GM18505 (cell line): ENCODE data around the gene APC2.

Experiments
- ATAC-seq: cut with Tn5 transposase; IDR thresholded peaks from one replicate; pipeline ENCODE4 v1.9.1; 2021; ENCODE audit not compliant: unreplicated experiment
- POLR2A ChIP-seq: IDR thresholded peaks from 4 replicates; pipeline ENCODE4 v1.6.1; 2011; ENCODE audit warnings: borderline replicate concordance; ENCODE audit not compliant: insufficient read depth, insufficient read length; ENCODE audit errors: extremely low read depth

The APC2 gene

DNA sequence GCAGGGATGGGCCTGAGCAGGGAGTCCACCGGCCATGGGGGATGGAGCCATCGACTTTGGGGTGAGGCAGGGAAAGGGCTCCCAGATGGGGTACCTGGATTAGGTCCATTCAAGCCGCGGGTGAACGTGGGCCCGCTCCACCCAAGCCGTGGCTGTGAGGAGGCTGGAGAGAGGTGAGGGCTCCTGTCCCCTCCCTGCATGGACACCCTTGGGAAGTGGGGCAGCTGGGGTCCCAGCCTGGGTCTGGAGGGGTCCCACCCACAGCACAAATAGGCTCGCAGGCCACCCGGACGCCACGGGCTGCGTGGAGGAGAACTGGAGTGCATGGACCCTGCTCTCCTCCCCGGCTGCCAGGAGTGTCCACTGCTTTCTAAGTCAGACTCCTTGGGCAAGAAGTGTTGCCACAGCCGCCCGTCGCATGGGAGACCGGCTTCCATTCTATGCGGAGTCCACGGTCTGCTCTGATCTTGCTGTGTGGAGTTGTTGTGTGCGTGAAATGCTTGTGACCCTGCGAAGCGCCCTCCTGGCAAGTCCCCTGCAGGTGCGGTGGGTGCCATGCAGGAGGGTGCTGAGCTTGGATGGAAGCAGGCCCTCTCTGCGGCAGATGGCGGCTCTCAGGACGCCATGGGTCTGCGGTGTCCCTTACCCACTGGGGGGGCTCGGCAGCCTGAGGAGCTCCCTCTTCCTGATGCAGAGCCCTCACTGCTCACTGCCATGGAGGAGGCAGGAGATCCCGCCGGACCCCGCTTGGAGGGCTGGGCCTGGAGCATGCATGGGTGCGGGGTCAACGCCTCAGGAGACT is 40.5 kb upstream of the APC2 start:
- no peak for TF ChIP-seq POLR2A
- ATAC-seq = no peak

DNA sequence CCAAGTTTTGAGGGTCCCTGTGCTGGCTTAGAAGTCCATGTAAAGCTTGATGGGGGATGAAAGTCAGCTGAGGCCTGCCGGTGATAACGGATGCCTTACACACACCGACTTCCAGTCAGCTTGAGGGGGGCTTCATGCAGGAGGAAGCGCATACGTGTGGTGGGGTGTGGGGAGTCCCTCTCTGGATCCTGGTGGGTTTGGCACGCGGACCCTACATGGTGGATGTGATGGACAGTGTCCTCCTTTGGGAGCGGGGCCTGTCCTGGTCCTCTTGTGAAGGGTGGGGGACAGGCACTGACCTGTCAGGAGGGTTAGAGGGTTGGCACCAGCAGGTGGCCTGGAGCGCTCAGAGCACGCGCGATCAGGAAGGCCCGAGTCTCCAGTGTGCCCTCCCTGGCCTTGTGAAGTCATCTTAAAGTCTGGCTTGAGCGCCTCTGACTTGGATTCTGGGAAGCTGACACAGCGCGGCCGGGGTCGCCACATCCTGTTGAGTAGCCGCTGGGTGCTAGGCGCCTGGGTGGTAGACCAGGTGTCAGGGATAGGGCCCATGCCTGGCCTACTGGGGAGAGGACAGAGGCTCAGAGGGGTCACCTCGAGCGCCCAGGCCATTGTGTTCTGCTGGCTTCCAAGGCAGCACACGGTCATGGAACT is 39.7 kb upstream of the APC2 start:
- ATAC-seq = no peak
- TF ChIP-seq POLR2A = no peak

DNA sequence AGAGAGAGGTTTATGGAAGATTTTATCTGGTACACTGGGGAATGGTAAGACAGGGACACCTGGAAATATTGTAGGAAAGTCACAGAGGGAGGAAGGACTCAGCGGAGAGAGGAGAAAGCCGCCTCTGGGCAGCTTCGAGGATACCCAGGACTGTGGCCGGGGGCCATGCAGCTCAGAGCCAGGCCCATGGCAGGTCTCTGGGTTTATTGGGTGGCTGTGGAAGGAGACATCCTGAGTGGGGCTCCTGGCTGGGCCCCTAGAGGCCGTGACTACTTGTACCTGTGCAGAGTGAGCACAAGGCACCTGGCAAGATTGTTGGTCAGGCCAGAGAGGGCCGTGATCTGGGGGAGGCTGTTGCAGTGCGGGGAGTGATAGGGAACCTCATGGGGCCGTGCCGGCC is 39.1 kb upstream of the APC2 start:
- no peak for TF ChIP-seq POLR2A
- no peak for ATAC-seq

DNA sequence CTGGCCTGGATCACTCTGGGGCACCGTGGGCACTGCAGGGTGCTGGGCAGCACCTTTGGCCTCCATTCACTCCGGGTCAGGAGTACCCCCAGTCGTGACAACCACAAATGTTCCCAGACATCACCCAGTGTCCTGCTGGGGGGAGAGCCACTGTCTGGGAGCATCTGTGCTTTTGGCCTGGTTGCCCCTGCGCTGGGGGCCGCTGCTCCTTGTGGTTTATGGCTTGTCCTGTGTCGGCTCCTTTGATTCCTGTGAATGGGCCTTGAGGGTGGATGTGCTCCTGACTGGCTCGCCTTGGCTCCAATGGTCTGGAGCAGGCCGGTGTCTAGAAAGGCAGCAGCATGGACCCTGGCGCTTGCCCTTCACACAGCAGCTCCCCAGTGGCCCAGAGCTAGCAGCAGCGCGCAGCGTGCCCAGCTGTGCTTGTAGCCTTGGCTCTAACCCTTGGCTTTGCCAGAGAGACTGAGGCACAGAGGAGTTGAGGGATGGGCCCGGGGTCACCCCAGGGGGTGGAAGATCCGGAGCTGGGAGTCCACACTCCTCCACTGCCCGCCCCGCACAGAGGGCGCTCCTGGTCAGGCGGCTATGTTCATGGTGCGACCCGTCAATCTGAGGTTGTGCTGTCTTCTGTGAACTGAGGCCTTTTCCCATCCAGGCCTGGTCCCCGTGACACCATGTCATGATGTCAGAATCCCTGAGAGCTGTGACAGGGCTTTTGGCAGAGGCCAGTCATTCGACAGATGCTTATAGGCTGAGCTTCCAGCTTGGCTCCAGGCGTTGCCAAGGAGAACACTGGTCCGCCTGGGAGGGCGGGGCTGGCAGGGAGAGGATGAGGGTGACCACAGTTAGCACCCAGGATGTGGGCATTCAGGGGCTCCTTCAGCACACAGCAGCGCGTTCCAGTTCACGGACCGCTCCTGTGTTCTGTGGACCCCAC is 38.4 kb upstream of the APC2 start:
- TF ChIP-seq POLR2A = no peak
- no peak for ATAC-seq

DNA sequence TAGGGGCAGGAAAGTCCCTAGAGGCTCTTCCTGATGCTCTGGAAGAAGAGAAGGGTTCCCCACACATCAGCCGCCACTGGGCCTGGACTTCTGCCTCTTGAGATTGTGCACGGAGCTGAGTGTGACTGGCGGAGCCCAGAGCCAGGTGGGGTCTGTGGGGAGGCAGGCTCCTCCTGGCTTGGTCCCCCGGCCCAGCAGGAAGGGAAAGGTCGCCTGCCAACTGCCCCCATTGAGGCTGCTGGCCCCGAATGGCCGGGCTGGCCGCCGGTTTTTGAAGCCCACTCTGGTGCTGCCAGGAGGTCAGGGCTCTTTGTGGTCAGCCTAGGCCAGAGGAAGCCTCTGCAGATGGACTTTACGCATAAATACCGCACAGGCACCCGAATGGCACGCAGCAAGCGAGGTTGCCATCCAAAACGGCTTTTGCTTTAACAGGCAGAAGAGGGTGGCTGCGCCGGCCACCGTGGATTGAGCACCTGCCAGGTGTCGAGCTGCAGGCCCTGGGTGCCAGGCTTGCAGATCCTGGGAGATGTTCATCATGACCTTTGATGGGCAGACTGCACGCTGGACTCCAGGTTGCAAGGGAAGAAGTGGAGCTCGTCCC is 37.5 kb upstream of the APC2 start:
- no peak for ATAC-seq
- TF ChIP-seq POLR2A = no peak

DNA sequence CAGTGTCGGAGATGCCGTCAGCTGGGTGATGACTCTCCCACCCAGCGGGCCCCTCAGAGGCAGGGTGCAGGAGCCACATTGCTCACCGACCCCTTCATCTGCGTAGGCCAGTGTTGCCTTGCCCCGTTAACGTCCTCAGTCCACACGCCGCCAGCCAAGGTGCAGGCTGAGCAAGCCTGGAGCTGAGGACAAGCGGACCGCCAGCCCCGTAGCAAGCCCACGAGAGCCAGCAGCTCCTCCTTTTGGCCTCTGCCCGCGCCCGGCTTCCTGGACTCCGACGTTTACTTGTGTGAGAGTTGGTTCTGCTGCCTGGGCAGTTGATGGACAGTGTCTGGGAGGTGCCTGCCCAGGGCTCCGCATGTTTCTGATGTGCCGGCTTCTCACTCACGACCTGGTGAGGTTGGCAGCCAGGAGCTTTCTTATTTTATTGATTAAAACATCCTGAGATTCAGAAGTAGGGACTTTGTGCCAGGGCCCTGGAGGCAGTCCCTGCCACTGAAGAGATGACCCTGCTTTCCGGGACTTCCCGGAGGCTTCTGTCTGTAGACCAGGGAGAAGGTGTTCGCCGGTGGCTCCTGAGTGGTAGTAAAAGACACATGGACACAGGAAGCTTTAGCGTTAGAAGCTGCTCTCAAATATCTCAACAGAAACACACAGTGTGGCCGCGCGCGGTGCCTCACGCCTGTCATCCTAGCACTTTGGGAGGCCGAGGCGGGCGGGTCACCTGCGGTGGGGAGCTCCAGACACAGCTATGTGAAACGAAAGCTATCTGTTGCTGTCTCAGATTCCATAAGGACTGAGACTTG is 36.7 kb upstream of the APC2 start:
- ATAC-seq = no peak
- TF ChIP-seq POLR2A = no peak

DNA sequence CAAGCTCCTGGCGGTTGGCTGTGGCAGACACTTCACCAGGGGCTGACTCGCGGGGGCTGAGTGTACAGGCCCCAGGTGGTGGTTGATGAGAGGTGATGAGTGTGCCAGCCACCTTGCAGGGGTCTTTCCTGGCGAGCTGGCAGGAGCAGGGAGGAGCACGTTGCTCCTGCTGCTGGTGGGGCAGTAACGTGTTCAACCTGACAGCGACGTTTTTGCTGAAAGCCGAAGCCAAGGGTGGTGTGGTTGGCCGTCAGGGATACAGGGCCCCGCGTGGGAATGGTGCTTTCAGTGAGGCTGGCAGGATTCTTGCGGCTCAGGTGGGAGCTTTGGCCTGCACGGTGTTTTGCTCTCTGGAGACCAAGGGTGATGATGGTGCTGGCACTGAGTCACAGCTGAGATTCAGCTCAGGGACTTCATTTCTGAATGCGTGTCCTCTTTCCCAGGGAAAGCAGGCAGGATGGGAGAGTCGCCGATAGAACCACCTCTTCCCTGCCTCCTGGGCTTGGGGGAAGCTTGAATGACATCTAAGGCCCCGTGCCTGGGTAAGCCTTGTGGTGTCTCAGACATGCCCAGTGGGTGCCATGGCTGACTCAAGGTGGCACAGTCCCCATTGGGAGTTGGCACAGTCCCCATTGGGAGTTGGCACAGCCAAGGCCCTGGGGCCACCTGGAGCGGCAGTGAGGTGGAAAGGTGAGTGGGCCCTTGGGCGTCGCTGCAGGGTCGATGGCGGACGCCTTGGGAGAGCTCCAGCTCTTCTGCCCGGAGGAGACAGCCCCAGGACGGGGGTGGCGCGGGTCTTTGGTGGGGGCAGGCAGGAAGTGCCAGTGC is 33.7 kb upstream of the APC2 start:
- TF ChIP-seq POLR2A = no peak
- ATAC-seq = no peak

DNA sequence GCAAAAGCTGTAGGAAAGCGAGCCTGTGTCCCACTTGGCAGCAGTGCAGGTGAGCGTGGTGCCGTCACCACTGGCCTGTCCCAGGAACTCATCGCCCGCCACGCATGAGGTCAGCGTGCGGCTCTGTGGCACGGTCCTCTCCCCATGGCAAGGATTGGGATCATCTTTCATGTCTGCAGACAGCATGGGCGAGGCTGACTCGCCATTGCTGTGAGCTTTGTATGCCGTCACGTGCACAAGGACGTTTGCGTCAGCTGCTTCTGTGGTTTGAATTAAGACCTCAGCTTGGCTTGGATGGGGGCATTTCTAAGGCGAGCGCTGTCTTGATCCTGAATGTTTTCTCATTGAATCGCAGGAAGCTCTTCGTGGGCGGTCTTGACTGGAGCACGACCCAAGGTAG is 32.8 kb upstream of the APC2 start:
- TF ChIP-seq POLR2A = no peak

DNA sequence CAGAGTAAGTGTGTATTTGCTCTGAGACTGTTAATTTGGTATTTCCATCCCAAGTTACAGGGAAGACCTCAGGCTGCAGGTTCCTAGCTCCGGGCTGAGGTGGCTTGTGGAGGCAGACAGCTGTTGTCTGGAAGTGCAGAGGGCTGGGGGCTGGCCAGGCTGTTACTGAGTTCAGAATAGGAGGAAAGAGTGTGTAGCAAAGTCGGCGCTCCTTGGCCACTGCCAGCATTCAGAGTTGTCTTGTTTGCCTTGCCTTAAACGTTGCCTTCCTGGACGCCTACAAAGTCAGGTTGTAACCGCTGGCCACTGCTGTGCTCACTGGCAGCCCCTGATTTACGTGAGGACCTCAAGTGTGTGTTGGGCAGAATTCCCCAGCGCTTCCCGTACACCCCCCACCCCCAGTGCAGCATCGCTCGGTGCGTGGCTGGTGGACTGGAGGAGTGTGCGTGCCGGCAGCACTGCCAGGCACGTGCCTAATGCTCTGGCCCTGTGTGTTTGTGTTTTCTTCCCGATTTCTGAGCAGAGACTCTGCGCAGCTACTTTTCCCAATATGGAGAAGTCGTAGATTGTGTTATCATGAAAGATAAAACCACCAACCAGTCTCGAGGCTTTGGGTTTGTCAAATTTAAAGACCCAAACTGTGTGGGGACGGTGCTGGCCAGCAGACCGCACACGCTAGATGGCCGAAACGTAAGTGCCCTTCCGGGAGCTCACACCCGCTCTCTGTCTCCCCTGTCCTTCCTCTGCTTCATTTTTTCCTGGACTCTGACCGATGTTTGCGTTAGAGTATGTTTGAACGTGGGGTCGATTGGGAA is 32.0 kb upstream of the APC2 start:
- ATAC-seq = no peak
- TF ChIP-seq POLR2A = no peak

More for the DNA sequence above, 32.8 kb upstream of the APC2 start:
- ATAC-seq = no peak

DNA sequence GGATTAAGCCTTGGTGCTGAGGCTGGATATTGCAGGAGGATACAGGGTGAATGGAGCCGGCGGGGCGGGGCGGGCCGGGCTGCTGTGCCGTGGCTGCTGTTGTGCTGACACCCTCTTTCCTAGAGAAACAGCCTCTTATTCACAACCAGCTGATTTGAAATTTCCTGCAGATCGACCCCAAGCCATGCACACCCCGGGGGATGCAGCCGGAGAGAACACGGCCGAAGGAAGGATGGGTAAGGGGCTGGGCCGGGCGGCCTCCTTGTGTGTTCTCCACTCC is 31.5 kb upstream of the APC2 start:
- ATAC-seq = no peak
- TF ChIP-seq POLR2A = no peak
